T-helper 9 cell (primary cell): ENCODE data around the gene TEX51.

Source experiments
- DNase-seq: peaks from one replicate; pipeline ENCODE4 v3.0.0-alpha.2; 2020

TEX51 gene

DNA sequence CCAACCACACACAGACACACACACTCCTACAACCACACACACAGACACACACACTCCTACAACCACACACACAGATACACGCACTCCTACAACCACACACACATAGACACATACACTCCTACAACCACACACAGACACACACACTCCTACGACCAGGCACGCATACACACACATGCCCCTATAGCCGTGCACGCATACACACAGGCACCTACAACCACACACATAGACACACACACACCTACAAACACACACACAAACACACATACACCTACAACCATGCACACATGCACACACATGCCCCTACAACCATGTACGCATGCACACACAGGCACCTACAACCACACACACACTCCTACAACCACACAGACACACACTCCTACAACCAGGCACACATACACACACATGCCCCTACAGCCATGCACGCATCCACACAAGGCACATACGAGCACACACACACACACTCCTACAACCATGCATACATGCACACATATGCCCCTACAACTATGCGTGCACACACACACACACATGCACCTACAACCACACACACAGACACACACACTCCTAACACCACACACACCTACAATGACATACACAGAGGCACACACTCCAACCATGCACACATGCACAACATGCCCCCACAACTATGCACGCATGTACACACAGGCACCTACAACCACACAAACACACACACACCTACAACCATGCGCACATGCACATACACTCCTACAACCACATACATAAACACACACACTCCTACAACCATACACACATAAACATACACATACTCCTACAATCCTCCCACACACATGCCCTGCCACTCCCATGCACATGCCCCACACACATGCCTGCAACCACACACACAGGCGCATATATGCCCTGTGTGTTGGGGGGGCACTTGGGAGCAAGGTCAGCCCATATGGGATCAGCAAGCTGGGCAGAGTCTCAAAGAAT is 19.1 kb upstream of the TEX51 start:
- no peak for DNase-seq

DNA sequence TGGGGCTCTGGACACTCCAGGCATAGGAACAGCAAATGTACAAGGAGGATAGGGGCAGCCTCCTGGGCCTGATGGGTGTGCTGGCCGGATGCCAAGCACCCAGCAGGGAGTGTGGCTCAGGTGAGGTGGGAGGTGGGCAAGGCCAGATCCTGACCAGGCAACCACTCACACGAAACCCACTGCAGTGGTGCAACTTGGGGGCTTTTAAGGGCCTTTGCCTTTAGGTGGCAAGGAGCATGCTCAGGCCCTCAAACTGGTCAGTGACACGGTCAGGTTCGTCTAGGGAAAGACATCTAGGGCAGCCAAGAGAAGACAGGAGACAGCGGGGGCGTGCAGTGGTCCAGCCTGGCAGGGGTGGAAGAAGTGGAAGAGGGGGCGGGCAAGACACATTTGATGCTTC is 18.4 kb upstream of the TEX51 start:
- DNase-seq, result no peak

- DNase-seq, result no peak
Measured at GRCh38 chr2:126880817-126881216, 17.9 kb upstream of the TEX51 start.

DNA sequence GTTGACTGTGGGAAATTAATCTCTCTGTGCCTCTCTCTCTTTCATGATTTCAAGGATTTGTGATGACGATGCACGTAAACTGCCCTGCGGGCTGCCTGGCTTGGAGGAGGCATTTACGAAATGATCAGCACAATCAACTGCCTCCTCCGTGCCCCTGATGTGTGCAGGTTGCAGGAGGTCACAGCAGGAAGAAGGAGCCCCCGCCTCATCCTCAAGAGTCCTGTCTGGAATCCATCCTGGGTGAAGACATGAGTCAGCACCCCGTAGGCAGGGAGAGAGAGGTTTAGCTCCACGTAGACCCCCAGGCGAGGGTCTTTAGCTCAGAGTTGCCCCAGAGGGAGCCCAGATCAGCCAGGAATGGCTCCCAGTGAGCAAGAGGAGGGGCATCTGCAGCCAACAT is 17.1 kb upstream of the TEX51 start:
- DNase-seq, result no peak

DNA sequence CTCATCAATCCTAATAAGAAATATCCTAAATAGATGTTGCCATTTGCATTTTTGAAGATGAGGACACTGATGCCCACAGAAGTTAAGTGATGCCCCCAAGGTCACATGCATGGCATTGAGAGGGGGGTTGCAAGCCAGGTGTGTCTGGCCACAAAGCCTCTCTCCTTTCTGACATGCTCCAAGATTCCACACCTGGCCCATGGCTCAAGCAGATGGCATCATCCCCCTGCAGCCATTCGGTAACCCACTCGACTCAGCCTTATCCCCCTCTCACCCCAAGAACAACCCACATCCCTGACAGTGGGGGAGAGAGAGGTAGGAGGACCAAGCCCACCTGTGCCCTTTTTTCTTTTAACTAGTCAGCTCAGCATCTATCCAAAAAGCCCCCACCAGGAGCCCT is 16.5 kb upstream of the TEX51 start:
- no peak for DNase-seq

GRCh38 chr2:126882736-126883665 is 15.7 kb upstream of the TEX51 start:
- no peak for DNase-seq

DNA sequence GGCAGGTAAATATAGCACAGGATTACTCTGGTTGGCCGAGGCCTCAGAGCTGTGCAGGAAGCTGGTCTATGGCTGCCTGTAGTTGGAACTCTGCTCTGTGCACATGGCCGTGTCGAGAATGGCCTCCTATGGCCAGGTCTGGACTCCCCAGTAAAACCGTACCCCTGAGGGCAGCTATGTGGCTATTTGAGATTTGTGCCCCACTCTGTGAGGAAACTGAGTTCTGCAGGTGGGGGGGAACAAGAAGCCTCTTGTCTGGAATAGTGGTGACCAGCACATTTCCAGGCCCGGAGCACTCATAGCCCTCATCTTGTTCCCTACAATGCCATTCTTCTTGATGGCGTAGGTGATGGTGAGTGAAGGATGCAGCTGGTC is 15.0 kb upstream of the TEX51 start:
- DNase-seq, result no peak

DNA sequence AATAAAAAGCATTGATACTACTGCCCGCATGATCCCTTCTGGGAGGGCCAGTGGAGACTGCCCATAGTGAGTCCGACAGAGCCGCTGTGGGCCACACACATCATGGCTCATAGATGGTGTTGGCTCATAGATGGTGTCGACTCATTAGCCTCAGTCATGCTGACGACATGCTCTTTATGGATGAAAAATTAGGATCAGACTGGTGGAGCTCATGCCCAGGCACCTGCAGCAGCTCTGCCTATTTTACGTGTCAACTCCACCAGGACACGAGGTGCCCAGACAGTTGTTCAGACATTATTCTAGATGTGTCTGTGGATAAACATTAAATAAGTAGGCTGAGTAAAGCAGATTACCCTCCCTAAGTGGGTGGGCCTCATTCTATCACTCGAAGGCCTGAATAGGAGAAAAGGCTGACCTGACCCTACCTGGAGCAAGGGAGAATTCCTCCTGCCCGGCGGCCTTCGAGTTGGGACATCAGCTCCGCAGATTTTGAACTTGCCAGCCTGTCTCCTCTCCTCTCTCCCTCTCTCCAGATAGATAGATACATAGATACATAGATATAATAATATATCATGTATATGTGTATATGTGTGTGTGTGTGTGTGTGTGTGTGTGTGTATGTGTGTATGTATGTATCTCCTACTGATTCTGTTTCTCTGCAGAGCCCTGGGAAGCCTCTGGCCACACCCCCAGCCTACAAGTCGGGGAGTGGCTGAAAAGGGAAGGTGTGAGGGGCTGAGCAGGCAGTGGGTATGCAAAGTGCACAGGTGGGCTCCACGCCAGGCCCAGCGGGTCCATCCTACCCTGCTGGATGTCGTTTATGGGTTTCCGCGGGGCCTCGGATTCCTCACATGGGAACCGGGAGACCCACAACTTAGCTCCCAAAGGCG is 13.6 kb upstream of the TEX51 start:
- DNase-seq, result no peak

- no peak for DNase-seq
Measured at GRCh38 chr2:126885751-126886210, 12.9 kb upstream of the TEX51 start.

DNA sequence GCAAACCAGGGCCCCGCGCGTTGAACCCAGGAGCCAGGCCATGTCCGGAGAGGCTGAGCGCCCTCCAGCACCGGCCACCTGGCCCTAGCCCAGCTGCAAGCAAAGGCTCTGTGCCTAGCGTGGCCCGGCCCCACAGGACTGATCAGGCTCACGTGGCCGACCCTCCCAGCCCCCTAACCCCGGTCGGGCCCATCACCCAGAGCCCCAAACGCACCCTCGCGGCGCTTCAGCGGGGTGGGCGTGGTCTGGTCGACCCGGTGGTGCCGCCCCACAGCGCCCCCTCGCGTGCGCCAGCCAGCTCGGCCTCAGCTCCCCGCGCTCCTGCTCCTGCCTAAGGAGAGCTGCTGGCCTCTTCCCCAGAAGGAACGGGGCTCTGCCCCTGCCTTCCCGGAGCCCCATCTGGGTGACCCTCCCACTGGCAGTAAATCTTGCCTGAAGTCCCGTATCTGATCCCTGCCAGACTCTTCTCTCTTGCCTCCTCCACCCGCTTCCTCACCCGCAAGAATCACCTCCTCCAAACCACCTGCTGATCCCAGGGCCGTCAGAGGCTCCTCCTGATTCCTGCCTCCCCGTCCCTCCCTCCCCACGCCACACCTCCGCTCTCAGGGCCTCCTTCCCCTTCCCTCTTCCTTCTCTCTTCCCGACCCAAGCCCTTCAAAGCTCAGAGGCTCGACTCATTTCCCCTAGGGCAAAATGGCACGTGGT is 12.3 kb upstream of the TEX51 start:
- peak; percentile 3 for DNase-seq

- no peak for DNase-seq
Measured at GRCh38 chr2:126886916-126887280, 11.8 kb upstream of the TEX51 start.

- no peak for DNase-seq
Measured at GRCh38 chr2:126887506-126887905, 11.2 kb upstream of the TEX51 start.

DNA sequence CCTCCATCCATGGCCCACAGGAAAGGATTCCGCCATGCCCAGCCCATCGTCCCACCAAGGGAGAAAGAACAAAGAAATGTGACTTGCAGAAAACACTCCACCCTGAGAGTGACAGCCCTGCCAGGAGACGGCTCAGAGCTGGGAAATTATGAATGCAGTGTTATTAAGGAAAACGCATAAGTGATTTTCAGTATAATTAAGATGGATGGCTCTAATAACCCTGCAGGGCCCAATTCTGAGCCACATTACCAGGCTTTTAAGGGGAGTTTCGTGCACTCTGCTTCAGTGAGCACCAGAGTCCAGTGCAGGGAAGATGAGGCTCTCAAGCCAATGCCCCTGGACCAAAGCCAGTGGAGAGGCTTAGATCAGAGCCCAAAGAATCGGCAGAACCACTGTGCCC is 10.6 kb upstream of the TEX51 start:
- DNase-seq, result no peak

DNA sequence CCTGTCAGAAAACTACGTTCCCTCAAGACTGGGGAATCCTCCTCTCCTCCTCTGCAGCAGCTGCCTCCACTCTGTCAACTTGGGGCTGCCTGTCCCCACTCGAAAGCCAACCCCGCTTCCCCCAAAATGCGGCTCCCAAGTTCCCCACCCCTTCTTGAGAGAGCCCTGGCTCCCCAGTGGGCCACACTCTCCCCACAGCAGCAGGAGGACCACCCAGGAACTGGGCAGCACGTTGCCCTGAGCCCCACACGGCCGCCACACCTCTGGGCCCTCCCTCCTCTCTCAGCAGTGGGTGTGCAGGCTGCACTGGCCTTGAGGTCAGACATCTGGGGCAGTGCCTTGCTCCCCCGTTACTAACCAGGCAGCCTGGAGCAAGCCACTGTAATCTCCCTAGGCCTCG is 9.6 kb upstream of the TEX51 start:
- DNase-seq, result no peak

GRCh38 chr2:126889496-126890135 is 9.1 kb upstream of the TEX51 start:
- DNase-seq, result no peak

- no peak for DNase-seq
Measured at GRCh38 chr2:126890136-126890510, 8.6 kb upstream of the TEX51 start.

- no peak for DNase-seq
Measured at GRCh38 chr2:126890551-126891450, 7.9 kb upstream of the TEX51 start.

DNA sequence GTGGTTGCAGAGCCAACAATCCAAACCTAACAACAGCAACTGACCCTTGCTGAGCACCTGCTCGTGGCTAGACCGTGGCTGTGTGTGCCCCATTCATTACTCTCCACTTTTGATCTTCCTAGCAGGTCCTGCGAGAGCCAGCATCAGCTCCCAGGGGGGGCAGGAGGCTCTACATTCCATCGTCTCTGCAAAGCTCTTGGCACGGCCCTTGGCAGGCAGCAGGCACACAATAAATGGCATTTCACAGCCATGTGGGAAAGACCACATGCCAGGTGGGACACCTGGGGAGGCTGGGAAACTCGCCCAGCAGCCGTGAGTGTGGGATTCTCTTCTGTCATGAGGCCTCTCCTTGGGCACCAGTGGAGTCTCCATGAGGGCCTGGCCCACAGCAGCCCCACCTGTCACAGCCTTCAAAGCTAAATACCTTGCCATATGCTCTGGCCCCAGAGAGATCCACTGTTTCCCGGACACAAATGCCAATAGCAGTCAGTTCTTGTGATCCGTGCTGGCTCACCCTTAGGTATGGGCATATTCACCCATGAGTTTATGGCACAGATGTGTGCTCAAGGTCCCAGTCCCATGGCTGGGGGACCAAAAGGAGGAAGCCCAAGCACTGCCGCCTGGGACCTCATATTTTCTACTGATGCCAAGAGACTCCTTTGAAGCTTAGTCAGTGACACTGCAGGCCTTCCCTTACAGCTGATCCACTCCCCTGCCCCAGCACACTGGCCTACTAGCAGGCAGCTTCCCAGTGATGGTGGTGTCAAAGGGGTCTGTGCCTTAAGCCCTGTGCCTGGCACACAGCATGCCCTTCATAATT is 6.8 kb upstream of the TEX51 start:
- DNase-seq, result no peak

DNA sequence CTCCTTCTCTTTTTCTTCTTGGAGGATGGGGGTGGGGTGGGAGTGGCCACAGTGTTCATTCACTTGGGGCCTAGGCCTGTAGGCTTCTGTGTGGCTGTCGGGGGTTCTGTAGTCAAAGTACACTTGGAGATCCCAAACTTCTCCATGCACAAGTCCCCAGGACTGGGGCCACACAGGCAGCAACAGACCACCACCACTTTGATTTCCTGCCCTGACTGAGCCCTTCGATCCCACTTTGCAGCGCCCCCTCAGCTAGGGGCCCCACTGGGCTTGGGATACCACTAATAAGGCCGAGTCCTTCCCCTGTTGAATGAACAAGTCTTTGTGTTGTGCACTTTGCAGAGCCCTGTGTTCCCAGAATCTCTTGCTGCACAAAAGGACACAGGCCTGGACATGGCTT is 5.5 kb upstream of the TEX51 start:
- no peak for DNase-seq

- DNase-seq, result no peak
Measured at GRCh38 chr2:126893606-126894005, 5.1 kb upstream of the TEX51 start.
